ENCODE results near the gene PRSS2. TPM values are rescaled to one million over a fixed set of nuclear protein-coding genes. Genes with fewer than 3 reads are reported as not detected.
"Not testable (repeated sequence)": the region's sequence is repeated elsewhere in the genome, so short reads cannot be mapped to it uniquely, and the experiment has no call there.

PRSS2 gene
- total RNA-seq, 1 donor from 2014 or later, result not detected

DNA sequence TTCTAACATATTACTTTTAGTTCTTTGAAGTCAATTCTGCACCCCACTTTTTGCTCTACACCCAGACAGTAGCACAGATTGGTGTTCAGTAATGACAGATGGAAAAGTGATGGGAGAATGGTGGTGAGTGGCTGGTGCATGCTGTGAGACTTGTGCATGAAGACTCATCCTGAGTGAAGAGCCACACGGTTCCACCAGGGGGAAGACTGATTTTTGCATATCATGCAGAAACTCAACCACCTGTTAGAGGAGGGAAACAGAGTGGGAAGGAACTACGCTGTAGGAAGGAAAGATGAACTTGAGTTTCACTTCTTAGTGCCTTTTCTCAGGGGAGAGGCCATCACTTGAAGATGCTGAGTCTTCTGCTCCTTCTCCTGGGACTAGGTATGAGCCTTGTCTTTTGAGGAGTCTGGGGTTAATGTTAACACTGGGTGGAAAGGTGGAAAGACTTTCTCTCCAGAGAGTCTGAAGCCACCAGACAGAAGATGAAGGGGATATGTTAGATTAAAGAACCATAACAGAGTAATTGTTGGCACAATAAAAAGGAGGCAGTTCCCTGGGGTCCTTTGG is 30.8 kb upstream of the PRSS2 start:
- no peak for DNase-seq
- Mint-ChIP-seq H3K27ac (peak overlapping the region; percentile 18), H3K4me1 (peaks cover 41% of the 10 kb centered on the region), H3K4me3 (peak overlapping the region; percentile 6), H3K9me3 (no peaks in the 10 kb centered on the region), H3K27me3 (no peaks in the 10 kb centered on the region), H3K36me3 (ENCODE audit: low read depth) (no peaks in the 10 kb centered on the region)
- TF ChIP-seq, protein P1, sequence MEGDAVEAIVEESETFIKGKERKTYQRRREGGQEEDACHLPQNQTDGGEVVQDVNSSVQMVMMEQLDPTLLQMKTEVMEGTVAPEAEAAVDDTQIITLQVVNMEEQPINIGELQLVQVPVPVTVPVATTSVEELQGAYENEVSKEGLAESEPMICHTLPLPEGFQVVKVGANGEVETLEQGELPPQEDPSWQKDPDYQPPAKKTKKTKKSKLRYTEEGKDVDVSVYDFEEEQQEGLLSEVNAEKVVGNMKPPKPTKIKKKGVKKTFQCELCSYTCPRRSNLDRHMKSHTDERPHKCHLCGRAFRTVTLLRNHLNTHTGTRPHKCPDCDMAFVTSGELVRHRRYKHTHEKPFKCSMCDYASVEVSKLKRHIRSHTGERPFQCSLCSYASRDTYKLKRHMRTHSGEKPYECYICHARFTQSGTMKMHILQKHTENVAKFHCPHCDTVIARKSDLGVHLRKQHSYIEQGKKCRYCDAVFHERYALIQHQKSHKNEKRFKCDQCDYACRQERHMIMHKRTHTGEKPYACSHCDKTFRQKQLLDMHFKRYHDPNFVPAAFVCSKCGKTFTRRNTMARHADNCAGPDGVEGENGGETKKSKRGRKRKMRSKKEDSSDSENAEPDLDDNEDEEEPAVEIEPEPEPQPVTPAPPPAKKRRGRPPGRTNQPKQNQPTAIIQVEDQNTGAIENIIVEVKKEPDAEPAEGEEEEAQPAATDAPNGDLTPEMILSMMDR (IDR thresholded peaks at IDR 0.05), result no peak
- ATAC-seq (ENCODE audit: low read depth), result peak; percentile 96
- CTCF ChIA-PET, result interaction anchor here (0.6 to 4.2 kb wide), 8 partner anchors 10 to 108 kb away, joined by 3 to 34 read pairs (median 3); partner anchors contain the start of gene PRSS1
- intact Hi-C loops (cut with micrococcal nuclease), result loop anchor here (1.0 kb wide), 4 partner anchors 8 to 71 kb away; no protein-coding TSS in a partner anchor
- POLR2A ChIA-PET, result interaction anchor here (0.6 to 1.9 kb wide), 4 partner anchors 43 to 118 kb away, joined by 3 to 9 read pairs (median 5); no protein-coding TSS in a partner anchor

DNA sequence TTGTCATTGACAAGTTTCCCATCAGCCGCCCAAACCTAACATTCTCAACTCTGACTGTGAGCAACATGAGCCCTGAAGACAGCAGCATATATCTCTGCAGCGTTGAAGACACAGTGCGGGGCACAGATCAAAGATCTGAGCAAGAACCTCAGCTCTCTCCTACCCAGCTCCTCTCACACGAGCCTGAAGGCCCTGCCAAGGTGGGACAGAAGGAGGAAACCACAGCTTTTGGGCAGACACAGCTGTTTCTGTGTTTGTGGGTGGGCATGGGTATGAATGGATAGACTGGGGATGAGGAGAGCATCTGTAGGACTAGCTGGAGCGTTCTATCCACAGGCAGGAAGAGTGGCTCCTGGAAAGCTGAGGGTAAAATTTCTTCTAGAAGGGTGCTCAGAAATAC is 30.0 kb upstream of the PRSS2 start:
- H3K27me3 Mint-ChIP-seq, result no peaks in the 10 kb centered on the region
- H3K36me3 Mint-ChIP-seq (ENCODE audit: low read depth), result no peaks in the 10 kb centered on the region
- POLR2A ChIA-PET, result interaction anchor here (0.9 to 1.9 kb wide), 2 partner anchors 42 to 68 kb away, joined by 3 to 7 read pairs; no protein-coding TSS in a partner anchor
- H3K27ac Mint-ChIP-seq, result peak overlapping the region; percentile 18
- ATAC-seq (ENCODE audit: low read depth) (no peak), DNase-seq (no peak)
- peaks cover 41% of the 10 kb centered on the region for H3K4me1 Mint-ChIP-seq
- TF ChIP-seq, protein P1 (IDR thresholded peaks at IDR 0.05), result no peak
- no peak overlapping the region for H3K4me3 Mint-ChIP-seq
- no peaks in the 10 kb centered on the region for H3K9me3 Mint-ChIP-seq
- intact Hi-C loops (cut with micrococcal nuclease), result loop anchor here (1.0 kb wide), 4 partner anchors 8 to 71 kb away; no protein-coding TSS in a partner anchor
- CTCF ChIA-PET, result interaction anchor here (0.6 to 4.2 kb wide), 6 partner anchors 19 to 108 kb away, joined by 3 to 34 read pairs (median 4); no protein-coding TSS in a partner anchor

DNA sequence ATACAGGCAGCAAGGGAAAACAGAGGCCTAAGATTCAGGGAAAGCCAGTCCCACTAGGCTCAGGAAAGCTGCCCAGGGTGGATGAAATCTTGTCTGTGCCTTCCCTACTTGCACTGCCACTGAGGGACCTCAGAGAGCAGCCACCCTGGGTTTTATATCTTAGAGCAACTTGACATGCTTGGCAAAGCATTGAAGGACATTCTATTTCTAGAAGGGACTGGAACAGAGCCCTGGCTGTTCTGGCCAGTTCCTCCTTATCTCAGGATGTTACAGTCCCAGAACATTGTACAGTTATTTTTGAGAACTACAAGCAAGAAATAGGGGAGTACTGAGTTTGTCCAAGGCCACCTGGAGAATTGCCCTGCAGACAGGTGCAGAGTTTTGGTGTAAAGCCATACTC is 28.8 kb upstream of the PRSS2 start:
- ChIA-PET CTCF (interaction anchor here (4.1 to 4.2 kb wide), 2 partner anchors 41 to 70 kb away, joined by 34 read pairs; no protein-coding TSS in a partner anchor), POLR2A (interaction anchor here (1.9 kb wide), 1 partner anchor 41 kb away, joined by 7 read pairs; no protein-coding TSS in a partner anchor)
- H3K36me3 Mint-ChIP-seq (ENCODE audit: low read depth); intact Hi-C loops (cut with micrococcal nuclease); H3K27ac Mint-ChIP-seq; H3K4me3 Mint-ChIP-seq; H3K27me3 Mint-ChIP-seq; ATAC-seq (ENCODE audit: low read depth); DNase-seq; H3K9me3 Mint-ChIP-seq: not testable (repeated sequence)
- H3K4me1 Mint-ChIP-seq, result peaks cover 41% of the 10 kb centered on the region

DNA sequence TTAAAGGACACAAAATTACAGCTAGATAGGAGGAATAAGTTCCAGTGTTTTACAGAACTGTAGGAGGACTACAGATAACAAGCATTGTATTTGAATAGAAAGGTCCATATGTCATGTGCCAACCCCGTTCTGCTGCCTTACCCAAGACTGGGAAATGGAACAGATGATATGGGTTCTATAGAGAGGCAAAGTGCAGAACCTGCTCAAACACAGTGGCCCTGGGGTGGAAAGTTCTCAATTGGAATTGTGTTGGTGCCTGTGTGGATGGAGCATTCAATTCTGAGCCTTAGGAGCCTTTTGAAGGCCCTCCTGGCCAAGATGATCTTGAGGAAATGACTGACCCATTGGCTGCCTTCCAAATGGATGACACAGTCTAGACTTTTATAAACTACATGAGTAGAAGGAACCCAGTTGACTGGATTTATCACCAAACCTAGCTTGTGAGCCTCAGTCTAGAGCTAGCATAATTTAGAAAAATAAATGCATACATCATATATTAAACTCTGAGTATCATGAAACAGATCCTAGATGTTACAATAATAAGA is 25.6 kb upstream of the PRSS2 start:
- Mint-ChIP-seq H3K36me3 (ENCODE audit: low read depth) (no peaks in the 10 kb centered on the region), H3K9me3 (no peaks in the 10 kb centered on the region), H3K4me3 (no peak overlapping the region), H3K27ac (no peak overlapping the region), H3K27me3 (peaks cover 2% of the 10 kb centered on the region), H3K4me1 (peaks cover 18% of the 10 kb centered on the region)
- CTCF ChIA-PET, result no interaction called here
- ATAC-seq (ENCODE audit: low read depth) (no peak), DNase-seq (no peak)
- TF ChIP-seq, protein P1 (IDR thresholded peaks at IDR 0.05), result no peak
- POLR2A ChIA-PET, result interaction anchor here (1.4 kb wide), 1 partner anchor 64 kb away, joined by 3 read pairs; no protein-coding TSS in a partner anchor
- intact Hi-C loops (cut with micrococcal nuclease), result no loop called here

DNA sequence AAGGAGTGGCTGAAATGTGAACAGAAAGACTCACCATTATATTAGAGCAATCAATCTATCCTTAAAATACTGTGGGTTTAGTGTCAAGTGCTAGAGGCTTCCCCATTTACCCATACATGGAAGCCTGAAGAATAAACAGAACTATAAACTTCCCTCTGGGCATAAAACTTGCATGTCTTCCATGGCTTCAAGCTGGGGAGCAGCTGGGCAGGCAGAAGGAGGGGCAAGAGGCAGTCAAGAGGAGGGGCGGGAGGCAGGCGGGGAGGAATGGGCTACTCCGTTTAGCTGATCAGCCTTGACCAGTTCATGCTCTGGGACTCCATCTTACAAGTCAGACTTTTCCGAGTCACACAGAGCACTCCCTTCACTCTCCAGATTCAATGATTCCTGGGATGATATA is 25.0 kb upstream of the PRSS2 start:
- ChIA-PET POLR2A (no interaction called here), CTCF (no interaction called here)
- Mint-ChIP-seq H3K27me3 (peaks cover 2% of the 10 kb centered on the region), H3K36me3 (ENCODE audit: low read depth) (no peaks in the 10 kb centered on the region), H3K27ac (no peak overlapping the region), H3K4me3 (no peak overlapping the region), H3K4me1 (peaks cover 12% of the 10 kb centered on the region), H3K9me3 (no peaks in the 10 kb centered on the region)
- TF ChIP-seq, protein P1 (IDR thresholded peaks at IDR 0.05), result no peak
- ATAC-seq (ENCODE audit: low read depth), result no peak
- intact Hi-C loops (cut with micrococcal nuclease), result no loop called here
- no peak for DNase-seq
